Sigmoid colon (tissue), 3 donors: ENCODE measurements around the gene SLC36A4.

Source experiments
- POLR2A ChIP-seq, 2 donors: fragments of 450-650 bp; IDR thresholded peaks; one replicate each; pipeline ENCODE4 v1.6.1; 2016; ENCODE audit warnings: antibody characterized with exemption in 2 of 2, mild to moderate bottlenecking in 2 of 2, moderate library complexity in 2 of 2
- TF ChIP-seq, protein P1 (sequence below), 4 experiments: fragments of 450-650 bp in 3 of 4; fragments of 200-600 bp in 1 of 4; IDR thresholded peaks; one replicate each; pipeline ENCODE4 v1.5.1; 2016 to 2019; ENCODE audit warnings: antibody characterized with exemption in 4 of 4, mild to moderate bottlenecking in 3 of 4, moderate library complexity in 2 of 4

DNA sequence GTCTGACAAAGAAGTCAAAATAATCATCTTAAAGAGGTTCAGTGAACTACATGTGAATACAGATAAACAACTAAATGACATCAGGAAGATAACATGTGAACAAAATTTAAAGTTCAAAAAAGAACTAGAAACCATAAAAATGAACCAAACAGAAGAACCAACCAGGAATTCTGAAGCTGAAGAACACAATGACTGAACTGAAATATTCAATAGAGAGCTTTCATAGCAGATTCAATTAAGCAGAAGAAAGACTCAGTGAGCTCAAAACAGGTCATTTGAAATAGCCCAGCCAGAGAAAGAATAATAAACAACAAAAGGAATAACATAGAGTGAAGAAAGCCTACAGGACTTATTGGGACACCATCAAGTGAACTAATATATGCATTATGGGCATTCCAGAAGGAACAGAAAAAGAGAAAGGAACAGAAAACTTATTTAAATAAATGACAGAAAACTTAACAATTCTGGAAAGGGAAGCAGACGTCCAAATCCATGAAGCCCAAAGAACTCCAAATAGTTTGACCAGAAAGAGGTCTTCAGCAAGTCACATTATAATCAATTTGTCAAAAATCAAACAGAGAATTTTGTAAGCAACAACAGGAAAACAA, 11.0 kb upstream of the SLC36A4 start:
- TF ChIP-seq, protein P1, sequence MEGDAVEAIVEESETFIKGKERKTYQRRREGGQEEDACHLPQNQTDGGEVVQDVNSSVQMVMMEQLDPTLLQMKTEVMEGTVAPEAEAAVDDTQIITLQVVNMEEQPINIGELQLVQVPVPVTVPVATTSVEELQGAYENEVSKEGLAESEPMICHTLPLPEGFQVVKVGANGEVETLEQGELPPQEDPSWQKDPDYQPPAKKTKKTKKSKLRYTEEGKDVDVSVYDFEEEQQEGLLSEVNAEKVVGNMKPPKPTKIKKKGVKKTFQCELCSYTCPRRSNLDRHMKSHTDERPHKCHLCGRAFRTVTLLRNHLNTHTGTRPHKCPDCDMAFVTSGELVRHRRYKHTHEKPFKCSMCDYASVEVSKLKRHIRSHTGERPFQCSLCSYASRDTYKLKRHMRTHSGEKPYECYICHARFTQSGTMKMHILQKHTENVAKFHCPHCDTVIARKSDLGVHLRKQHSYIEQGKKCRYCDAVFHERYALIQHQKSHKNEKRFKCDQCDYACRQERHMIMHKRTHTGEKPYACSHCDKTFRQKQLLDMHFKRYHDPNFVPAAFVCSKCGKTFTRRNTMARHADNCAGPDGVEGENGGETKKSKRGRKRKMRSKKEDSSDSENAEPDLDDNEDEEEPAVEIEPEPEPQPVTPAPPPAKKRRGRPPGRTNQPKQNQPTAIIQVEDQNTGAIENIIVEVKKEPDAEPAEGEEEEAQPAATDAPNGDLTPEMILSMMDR (IDR thresholded peaks at IDR 0.05) = no peak
- no peak for TF ChIP-seq POLR2A (IDR thresholded peaks at IDR 0.05)
